Activated T-cell treated with anti-CD3 and anti-CD28 coated beads, Interleukin-2, amount 50 U/mL, for 4 hours (primary cell): ENCODE measurements around the gene KDM4C. TPM values are rescaled to one million over a fixed set of nuclear protein-coding genes. Genes with fewer than 3 reads are reported as not detected.
"Not testable (repeated sequence)": the region's sequence is repeated elsewhere in the genome, so short reads cannot be mapped to it uniquely, and the experiment has no call there.

Experiments used
- ATAC-seq, 2 donors: fragments of 200-7000 bp; cut with Tn5 transposase; one replicate each; pipeline ENCODE4 v1.10.0; 2021
- DNase-seq: peaks from one replicate; pipeline ENCODE4 v3.0.0-alpha.2; 2020
- H3K27me3 Mint-ChIP-seq: one replicate; pipeline ENCODE4 v1.8.0; 2021; ENCODE audit warnings: low read depth, mixed read lengths
- H3K36me3 Mint-ChIP-seq: one replicate; pipeline ENCODE4 v1.8.0; 2022; ENCODE audit warnings: mixed read lengths; ENCODE audit not compliant: insufficient read depth
- H3K4me1 Mint-ChIP-seq: one replicate; pipeline ENCODE4 v1.8.0; 2021; ENCODE audit warnings: low read depth, mixed read lengths
- H3K4me3 Mint-ChIP-seq: one replicate; pipeline ENCODE4 v1.8.0; 2021; ENCODE audit warnings: mild to moderate bottlenecking, moderate library complexity, mixed read lengths
- H3K9me3 Mint-ChIP-seq: one replicate; pipeline ENCODE4 v1.8.0; 2021; ENCODE audit warnings: mixed read lengths
- total RNA-seq, 3 donors: library from RNA; stranded (reverse); gene quantifications; one replicate each; pipeline ENCODE4 v1.2.1, GENCODE V29; 2021

KDM4C gene
- total RNA-seq, 3 donors from 2014 or later, result 22.9 to 26.5 (median 25.6) TPM

DNA sequence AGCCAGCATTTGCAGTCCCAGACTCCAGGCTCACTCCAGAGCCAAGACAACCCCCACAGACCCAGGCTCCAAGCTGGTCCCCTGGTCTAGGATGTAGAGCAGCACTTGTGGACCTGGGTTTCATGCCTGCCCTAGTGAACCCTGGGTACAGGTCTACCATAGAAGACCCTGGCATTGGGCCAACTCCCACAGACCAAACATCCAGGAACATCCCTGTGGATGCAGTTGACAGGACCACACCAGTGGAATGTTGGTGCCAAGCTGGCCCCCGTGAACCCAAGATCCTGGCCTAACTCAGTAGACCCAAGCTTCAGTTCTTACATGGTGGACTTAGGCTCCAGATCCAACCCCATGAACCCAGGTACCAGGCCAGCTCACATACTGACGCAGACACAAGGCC is 250.6 kb downstream of the KDM4C start:
- no peak for DNase-seq
- H3K27me3 Mint-ChIP-seq, result no peaks in the 10 kb centered on the region
- H3K9me3 Mint-ChIP-seq, result peaks cover 3% of the 10 kb centered on the region
- ATAC-seq, result no peak
- H3K36me3 Mint-ChIP-seq, result peaks cover 42% of the 10 kb centered on the region
- peaks cover 4% of the 10 kb centered on the region for H3K4me1 Mint-ChIP-seq
- H3K4me3 Mint-ChIP-seq, result no peak overlapping the region

DNA sequence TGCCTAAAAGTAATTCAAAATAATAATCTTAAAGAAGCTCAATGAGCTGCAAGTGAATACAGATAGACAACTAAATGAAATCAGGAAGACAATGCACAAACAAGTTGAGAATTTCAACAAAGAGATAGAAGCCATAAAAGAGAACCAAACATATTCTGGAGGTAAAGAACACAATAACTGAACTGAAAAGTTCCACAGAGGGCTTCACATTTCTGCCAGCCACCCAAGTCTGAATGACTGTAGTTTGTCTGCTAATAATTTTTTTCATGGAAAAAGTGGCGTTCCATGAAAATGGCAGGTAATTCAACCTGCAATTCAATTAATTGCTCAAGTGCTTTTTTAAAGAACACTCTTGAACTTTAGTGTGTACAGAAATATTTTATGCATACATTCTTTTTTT is 251.3 kb downstream of the KDM4C start:
- Mint-ChIP-seq H3K4me1 (peaks cover 4% of the 10 kb centered on the region), H3K36me3 (peaks cover 48% of the 10 kb centered on the region), H3K9me3 (peaks cover 3% of the 10 kb centered on the region), H3K4me3 (no peak overlapping the region), H3K27me3 (no peaks in the 10 kb centered on the region)
- no peak for ATAC-seq
- no peak for DNase-seq

DNA sequence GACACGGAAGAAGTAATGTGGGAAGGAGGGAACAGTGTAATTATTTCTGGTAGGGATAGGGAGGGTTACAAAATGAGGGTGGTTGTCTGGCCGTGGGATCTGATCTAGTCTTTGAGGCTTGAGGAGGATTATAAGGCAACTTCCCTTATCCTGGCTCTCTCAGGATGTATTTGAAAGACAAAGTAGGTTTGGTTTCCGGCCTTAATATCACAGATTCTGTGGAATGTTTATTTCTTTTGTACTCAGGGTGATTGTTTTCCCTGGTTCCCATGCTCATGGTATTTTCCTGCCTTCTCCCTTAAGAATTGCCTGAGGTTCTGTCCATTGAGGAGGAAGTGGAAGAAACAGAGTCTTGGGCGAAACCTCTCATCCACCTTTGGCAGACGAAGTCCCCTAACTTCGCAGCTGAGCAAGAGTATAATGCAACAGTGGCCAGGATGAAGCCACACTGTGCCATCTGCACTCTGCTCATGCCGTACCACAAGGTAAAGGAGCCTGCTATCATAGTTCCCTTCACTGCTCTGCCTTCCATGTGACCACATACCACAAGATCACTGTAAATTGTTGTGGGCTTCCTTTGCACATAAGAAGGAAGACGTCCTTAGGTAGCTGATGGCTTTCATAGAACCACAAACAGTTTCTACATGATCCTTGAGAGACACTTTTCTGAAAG is 253.8 kb downstream of the KDM4C start:
- no peak overlapping the region for H3K4me3 Mint-ChIP-seq
- peaks cover 4% of the 10 kb centered on the region for H3K4me1 Mint-ChIP-seq
- peak; percentile 18 for ATAC-seq
- peaks cover 3% of the 10 kb centered on the region for H3K9me3 Mint-ChIP-seq
- H3K36me3 Mint-ChIP-seq, result peaks cover 43% of the 10 kb centered on the region
- no peak for DNase-seq
- H3K27me3 Mint-ChIP-seq, result no peaks in the 10 kb centered on the region

DNA sequence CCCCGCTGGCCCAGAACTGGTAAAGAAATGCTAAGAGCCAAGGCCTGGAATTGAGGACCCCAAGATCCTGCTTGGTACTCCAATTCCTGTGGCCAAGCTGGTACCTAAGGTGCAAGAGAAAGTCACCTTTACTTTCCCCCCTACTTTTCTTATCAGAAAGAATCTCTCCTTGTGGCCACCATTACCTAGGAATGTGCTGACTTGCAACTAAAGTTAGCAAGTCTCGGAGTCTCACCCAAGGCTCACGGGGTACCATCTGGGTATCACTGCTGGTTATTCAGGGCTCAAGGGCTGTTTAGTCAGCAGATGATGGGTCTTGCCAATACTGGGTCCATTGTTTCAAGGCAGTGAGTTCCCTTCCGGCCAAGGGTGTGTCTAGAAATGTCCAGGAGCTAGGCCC is 270.2 kb downstream of the KDM4C start:
- DNase-seq, result no peak
- Mint-ChIP-seq H3K27me3 (no peaks in the 10 kb centered on the region), H3K4me3 (no peak overlapping the region), H3K4me1 (no peaks in the 10 kb centered on the region), H3K9me3 (peaks cover 3% of the 10 kb centered on the region), H3K36me3 (peaks cover 54% of the 10 kb centered on the region)
- no peak for ATAC-seq

DNA sequence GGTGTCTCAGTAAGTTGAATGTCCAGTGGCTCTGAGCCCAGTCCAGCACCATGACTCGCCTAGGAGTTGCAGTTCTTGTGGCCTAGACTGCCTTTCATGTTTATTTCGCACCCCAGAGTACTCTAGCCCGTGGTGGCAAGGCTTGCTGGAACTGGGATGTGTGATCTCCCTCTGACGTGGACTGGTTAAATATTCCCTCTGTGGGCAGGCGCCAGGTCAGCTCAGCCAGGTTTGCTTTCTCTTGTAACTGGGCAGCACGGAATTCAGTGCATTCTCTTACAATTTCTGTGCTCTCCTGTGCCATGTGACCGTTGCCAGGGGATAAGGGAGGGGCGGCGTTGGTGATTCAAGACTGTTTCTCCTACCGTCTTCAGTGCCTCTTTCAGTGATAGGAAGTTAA is 270.8 kb downstream of the KDM4C start:
- peaks cover 3% of the 10 kb centered on the region for H3K9me3 Mint-ChIP-seq
- ATAC-seq (no peak), DNase-seq (no peak)
- H3K36me3 Mint-ChIP-seq, result peaks cover 52% of the 10 kb centered on the region
- H3K27me3 Mint-ChIP-seq, result no peaks in the 10 kb centered on the region
- no peak overlapping the region for H3K4me3 Mint-ChIP-seq
- no peaks in the 10 kb centered on the region for H3K4me1 Mint-ChIP-seq

DNA sequence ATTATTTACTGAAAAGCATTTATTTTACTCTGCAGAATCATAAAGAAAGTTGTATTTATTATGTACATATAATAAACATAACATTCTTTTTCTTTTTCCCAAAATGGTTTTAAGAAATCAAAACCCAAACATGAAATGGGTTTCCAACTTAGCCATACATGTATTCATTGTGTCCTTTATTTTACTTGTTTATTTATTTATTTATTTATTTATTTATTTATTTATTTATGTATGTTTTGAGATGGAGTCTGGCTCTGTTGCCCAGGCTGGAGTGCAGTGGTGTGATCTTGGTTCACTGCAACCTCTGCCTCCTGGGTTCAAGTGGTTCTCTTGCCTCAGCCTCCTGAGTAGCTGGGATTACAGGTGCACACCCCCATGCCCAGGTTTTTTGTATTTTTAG is 273.2 kb downstream of the KDM4C start:
- peaks cover 49% of the 10 kb centered on the region for H3K36me3 Mint-ChIP-seq
- H3K4me1 Mint-ChIP-seq, H3K27me3 Mint-ChIP-seq, ATAC-seq, DNase-seq, H3K4me3 Mint-ChIP-seq, H3K9me3 Mint-ChIP-seq: not testable (repeated sequence)

DNA sequence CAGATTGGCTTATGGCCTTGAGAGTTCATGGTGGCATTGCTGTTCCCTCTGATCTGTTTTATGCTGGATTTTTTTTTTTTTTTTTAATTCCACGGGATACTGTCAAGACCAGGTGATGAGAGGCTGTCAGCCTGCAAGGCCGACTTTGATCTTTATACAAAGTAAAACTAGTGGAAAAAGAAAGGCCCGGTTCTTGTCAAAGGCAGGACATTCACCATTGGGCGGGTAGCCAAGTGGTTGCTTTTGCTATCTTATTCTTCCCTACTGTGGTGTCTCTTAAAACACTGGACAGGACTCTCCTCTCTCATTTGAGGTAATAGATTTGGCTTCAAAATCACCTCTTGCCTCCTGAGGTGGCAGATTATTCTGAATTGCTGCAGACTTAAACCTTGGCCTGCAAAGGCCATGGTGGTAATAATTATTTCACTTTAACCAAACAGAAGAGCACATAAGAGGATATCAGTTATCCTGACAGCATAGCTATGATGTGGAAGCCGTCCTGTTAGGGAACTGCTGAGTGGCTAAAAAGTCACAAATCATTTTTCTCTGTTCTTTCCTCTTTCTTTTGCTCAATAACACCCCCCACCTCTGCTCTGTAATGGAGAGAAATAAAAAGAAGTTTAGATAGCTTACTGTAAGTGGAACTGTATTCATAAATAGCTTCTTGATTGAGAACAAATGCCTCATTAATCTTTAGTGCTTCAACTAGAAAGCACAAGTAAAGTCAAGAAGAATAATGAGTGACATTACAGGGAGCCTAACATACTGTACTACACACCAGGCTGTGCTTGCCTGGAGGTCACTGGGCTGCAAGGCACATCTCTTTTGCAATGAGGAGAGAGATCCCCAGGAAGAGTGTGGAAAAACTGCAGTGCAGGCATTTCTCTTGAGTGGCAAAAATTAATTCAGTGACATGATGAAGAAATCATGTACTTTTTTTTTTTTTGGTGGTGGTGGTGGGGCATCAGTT is 275.6 kb downstream of the KDM4C start:
- Mint-ChIP-seq H3K36me3 (peaks cover 43% of the 10 kb centered on the region), H3K9me3 (no peaks in the 10 kb centered on the region), H3K27me3 (no peaks in the 10 kb centered on the region), H3K4me3 (no peak overlapping the region), H3K4me1 (no peaks in the 10 kb centered on the region)
- ATAC-seq, result no peak
- DNase-seq, result no peak

DNA sequence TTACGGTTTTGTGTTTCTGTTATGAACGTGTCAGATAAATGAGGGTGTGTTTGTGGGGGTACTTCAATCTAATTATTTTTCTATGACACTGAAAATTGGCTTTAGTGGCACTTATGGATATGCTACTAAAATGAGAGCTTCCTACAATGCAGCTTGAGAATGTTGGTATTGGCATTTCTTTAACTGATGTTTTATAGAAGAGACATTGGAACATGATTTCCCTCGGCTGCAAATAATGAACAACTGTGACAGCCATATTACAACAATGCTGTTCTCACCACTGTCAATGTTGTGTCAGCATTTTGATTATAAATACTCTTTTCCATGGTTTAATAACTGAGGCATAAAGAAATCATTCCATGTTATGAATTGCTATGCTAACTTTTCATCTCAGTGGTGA is 279.4 kb downstream of the KDM4C start:
- no peak for ATAC-seq
- no peaks in the 10 kb centered on the region for H3K9me3 Mint-ChIP-seq
- no peaks in the 10 kb centered on the region for H3K4me1 Mint-ChIP-seq
- H3K27me3 Mint-ChIP-seq, result no peaks in the 10 kb centered on the region
- H3K4me3 Mint-ChIP-seq, result no peak overlapping the region
- DNase-seq, result no peak
- H3K36me3 Mint-ChIP-seq, result peaks cover 44% of the 10 kb centered on the region

DNA sequence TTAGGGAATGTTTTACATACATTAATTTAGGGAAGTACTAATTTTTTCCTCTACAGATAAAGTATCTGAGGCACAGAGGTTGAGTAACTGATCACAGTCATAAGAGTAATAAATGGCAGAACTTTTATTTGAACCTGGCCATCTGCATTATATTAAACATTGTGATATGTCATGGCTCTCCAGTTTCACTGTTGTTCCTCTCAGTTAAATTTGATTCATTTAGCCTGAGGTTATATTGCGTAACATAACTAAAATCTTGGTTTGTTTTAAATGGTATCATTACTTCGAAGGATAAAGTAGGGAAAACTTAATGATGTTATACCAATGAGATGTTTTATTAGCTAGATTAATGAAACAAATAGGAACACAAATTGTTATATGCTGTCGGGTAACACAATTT is 284.4 kb downstream of the KDM4C start:
- Mint-ChIP-seq H3K4me3 (no peak overlapping the region), H3K36me3 (peaks cover 28% of the 10 kb centered on the region), H3K9me3 (no peaks in the 10 kb centered on the region), H3K4me1 (peaks cover 2% of the 10 kb centered on the region), H3K27me3 (no peaks in the 10 kb centered on the region)
- DNase-seq, result no peak
- no peak for ATAC-seq

DNA sequence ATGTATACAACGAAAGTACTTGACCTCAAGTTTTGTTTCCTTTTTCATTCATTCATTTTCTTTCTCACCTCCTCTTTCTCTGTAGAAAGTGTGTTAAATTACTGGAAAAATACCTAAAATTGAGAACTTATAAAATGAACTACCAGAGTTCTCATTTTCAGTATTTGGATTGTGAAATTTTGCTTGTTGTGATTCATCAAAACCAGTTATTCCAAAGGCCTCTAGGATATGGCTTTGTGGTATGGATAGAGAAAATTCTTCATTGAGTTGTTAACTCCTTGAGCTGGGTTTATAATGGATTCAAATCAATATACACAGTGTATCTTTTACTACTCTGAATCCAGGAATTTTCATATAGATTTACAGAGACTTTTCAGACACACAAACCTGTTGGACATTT is 287.6 kb downstream of the KDM4C start:
- Mint-ChIP-seq H3K27me3 (no peaks in the 10 kb centered on the region), H3K4me1 (peaks cover 2% of the 10 kb centered on the region), H3K36me3 (peaks cover 39% of the 10 kb centered on the region), H3K9me3 (no peaks in the 10 kb centered on the region), H3K4me3 (no peak overlapping the region)
- ATAC-seq (no peak), DNase-seq (no peak)

DNA sequence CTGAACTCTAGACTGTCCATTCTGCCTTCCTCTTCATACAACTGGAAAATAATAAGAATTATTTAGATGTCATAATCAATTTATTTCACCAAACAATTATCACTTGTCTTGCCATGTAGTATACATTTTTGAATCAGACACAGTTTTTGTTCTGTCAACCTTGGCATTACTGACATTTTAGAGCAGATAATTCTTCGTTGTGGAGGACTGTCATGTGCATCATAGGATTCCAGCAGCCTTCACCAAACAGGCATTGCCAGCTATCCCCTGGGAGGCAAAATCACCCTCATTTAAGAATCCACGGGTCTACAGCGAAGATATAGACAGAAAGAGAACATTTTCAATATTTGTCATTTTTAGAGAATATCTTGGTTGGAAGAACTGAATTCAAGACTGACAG is 293.9 kb downstream of the KDM4C start:
- Mint-ChIP-seq H3K4me3 (no peak overlapping the region), H3K27me3 (no peaks in the 10 kb centered on the region), H3K36me3 (peaks cover 42% of the 10 kb centered on the region), H3K4me1 (peaks cover 2% of the 10 kb centered on the region), H3K9me3 (no peaks in the 10 kb centered on the region)
- ATAC-seq (no peak), DNase-seq (no peak)

DNA sequence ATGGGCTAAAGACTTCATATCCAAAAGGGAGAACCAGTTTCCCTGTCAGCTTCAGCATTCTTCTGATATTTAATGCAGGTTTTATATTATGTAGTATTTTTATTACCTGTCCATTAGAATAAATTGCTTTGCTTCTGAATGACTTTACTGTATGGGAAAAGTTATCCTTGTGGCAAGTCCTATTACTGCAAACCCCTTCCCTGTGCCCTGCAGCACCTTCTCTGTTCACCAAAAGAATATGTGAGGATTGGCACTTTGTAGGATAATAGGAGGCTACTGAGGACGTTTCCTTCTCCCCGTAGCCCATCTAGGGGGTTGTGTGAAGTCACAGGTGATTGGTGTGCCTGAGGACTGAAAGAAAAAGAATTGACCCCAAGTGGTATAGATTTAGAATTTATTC is 296.1 kb downstream of the KDM4C start:
- H3K36me3 Mint-ChIP-seq, result peaks cover 29% of the 10 kb centered on the region
- H3K4me3 Mint-ChIP-seq, result no peak overlapping the region
- peaks cover 2% of the 10 kb centered on the region for H3K4me1 Mint-ChIP-seq
- H3K9me3 Mint-ChIP-seq, result no peaks in the 10 kb centered on the region
- H3K27me3 Mint-ChIP-seq, result no peaks in the 10 kb centered on the region
- DNase-seq (no peak), ATAC-seq (no peak)

DNA sequence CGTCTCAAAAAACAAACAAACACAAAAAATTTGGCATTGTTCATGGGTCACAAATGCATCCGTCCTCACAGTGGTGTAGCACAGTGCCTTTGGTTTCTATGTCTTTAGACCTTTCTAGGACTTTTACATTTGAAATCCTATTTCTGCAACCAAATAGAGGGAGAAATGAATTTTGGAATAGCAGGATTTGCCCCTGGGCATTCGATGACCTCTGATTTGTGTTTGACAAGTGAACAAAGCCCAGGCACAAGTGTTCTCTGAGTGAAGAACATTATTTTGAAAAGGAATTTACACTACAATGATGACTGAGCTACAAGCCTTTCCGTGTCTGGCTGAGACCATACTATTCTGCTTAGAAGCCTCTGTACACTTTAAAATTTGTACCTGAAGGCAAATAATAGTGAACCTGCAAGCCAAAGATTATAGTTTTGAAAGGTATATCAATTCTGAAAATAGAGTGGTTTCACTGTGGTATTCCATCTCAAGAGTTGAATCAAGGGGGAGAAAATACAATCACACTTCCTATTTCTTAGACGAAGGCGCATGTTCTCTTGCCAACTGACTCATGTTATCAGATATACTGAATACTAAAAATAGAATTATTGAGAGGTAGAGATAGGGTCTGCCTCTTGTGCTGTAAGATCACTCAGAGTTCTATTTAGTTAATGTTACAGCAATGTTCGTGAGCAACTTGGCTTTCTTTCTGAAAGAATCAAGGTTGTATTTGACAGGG is 297.6 kb downstream of the KDM4C start:
- no peak overlapping the region for H3K4me3 Mint-ChIP-seq
- H3K36me3 Mint-ChIP-seq, result peaks cover 23% of the 10 kb centered on the region
- no peak for DNase-seq
- H3K27me3 Mint-ChIP-seq, result no peaks in the 10 kb centered on the region
- H3K4me1 Mint-ChIP-seq, result peaks cover 2% of the 10 kb centered on the region
- no peak for ATAC-seq
- H3K9me3 Mint-ChIP-seq, result no peaks in the 10 kb centered on the region

DNA sequence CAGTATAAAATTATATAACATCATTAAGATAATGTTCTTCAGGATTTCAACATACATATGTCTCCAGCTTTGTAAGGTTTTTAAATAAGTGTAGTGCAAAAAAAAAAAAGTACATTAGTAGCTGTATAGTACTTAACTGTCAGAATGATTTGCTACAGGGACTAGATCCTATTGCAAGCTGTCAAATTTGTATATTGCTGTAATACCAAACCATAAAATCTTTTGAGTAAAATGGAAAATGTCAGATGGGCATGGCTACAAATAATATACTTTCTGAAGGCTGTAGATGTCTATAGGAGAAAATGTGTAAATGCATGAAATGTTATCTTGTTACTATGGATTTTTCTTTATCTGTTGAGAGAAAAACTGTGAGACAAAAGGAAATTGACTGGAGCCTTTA is 298.5 kb downstream of the KDM4C start:
- Mint-ChIP-seq H3K27me3 (no peaks in the 10 kb centered on the region), H3K4me1 (peaks cover 2% of the 10 kb centered on the region), H3K9me3 (no peaks in the 10 kb centered on the region), H3K36me3 (peaks cover 21% of the 10 kb centered on the region), H3K4me3 (no peak overlapping the region)
- ATAC-seq, result no peak
- DNase-seq, result no peak
